Measurements from ENCODE around the gene TOR1AIP2.

- TF ChIP-seq EZH2phosphoT487 (IDR thresholded peaks at IDR 0.05; ENCODE audit: borderline replicate concordance, low read depth, low read length) = no peak
- no peak for TF ChIP-seq CTCF (conservative IDR thresholded peaks at IDR 0.05; ENCODE audit: low read length)
These were observed 57.2 kb downstream of the TOR1AIP2 start for GRCh38 chr1:179820226-179820970.
